Loucy (cell line): ENCODE data around the gene CDH9.

Source experiments
- H2AFZ ChIP-seq: fragments of 200-600 bp; sonication (generic); 2 replicates; pipeline ENCODE4 v1.6.0; 2016; ENCODE audit warnings: antibody characterized with exemption, mild to moderate bottlenecking, low read length, moderate library complexity
- H3F3A ChIP-seq: fragments of 200-600 bp; 2 replicates; pipeline ENCODE4 v1.6.0; 2016; ENCODE audit warnings: antibody characterized with exemption, low read depth, mild to moderate bottlenecking
- H3K27me3 ChIP-seq: fragments of 200-600 bp; sonication (generic); 2 replicates; pipeline ENCODE4 v1.6.1; 2014; ENCODE audit warnings: low read length, mild to moderate bottlenecking; ENCODE audit not compliant: insufficient read depth, poor library complexity, severe bottlenecking
- H3K36me3 ChIP-seq: fragments of 200-600 bp; sonication (generic); 2 replicates; pipeline ENCODE4 v1.6.1; 2016; ENCODE audit warnings: low read length; ENCODE audit not compliant: insufficient read depth
- H3K4me1 ChIP-seq: fragments of 200-600 bp; sonication (generic); 2 replicates; pipeline ENCODE4 v1.5.1; 2014; ENCODE audit warnings: low read length, mild to moderate bottlenecking; ENCODE audit not compliant: insufficient read depth, poor library complexity, severe bottlenecking
- H3K4me2 ChIP-seq: fragments of 200-600 bp; sonication (generic); 2 replicates; pipeline ENCODE4 v1.6.0; 2014; ENCODE audit warnings: antibody characterized with exemption, low read length, low read depth, mild to moderate bottlenecking; ENCODE audit not compliant: poor library complexity, severe bottlenecking
- H3K4me3 ChIP-seq: fragments of 200-600 bp; sonication (generic); 2 replicates; pipeline ENCODE4 v1.5.1; 2014; ENCODE audit warnings: low read length, mild to moderate bottlenecking, mixed read lengths; ENCODE audit not compliant: poor library complexity, severe bottlenecking
- H3K79me2 ChIP-seq: fragments of 200-600 bp; sonication (generic); 2 replicates; pipeline ENCODE4 v1.6.1; 2014; ENCODE audit warnings: low read length; ENCODE audit not compliant: insufficient read depth
- H3K9ac ChIP-seq: fragments of 200-600 bp; sonication (generic); 2 replicates; pipeline ENCODE4 v1.6.0; 2014; ENCODE audit warnings: mild to moderate bottlenecking, low read depth, low read length, moderate library complexity; ENCODE audit not compliant: poor library complexity, severe bottlenecking
- H3K9me2 ChIP-seq: fragments of 200-600 bp; sonication (generic); replicated peaks from 2 replicates; pipeline ENCODE4 v1.6.1; 2016; ENCODE audit warnings: low read depth, low read length, mixed read lengths
- H3K9me3 ChIP-seq: fragments of 200-600 bp; sonication (generic); 2 replicates; pipeline ENCODE4 v1.6.1; 2014; ENCODE audit warnings: mild to moderate bottlenecking, antibody characterized with exemption, low read length, low read depth; ENCODE audit not compliant: insufficient read depth
- H4K20me1 ChIP-seq: fragments of 200-600 bp; sonication (generic); 2 replicates; pipeline ENCODE4 v1.6.0; 2014; ENCODE audit warnings: antibody characterized with exemption, low read length, mild to moderate bottlenecking; ENCODE audit not compliant: insufficient read depth, poor library complexity, severe bottlenecking
- CTCF ChIP-seq: fragments of 200-600 bp; sonication (generic); conservative IDR thresholded peaks from 2 replicates; pipeline ENCODE4 v1.5.1; 2014; ENCODE audit warnings: mild to moderate bottlenecking, antibody characterized with exemption, low read length
- EZH2phosphoT487 ChIP-seq: fragments of 200-600 bp; IDR thresholded peaks from 2 replicates; pipeline ENCODE4 v1.6.1; 2018; ENCODE audit warnings: antibody characterized with exemption, mild to moderate bottlenecking, moderate library complexity, borderline replicate concordance

The CDH9 gene

GRCh38 chr5:26903469-26903868 is 134.9 kb downstream of the CDH9 start:
- no peak overlapping the region for H3K4me3 ChIP-seq
- no peaks in the 10 kb centered on the region for H3K9me2 ChIP-seq
- H3K27me3 ChIP-seq = no peaks in the 10 kb centered on the region
- H3F3A ChIP-seq = no peaks in the 10 kb centered on the region
- no peak overlapping the region for H3K4me2 ChIP-seq
- H3K9ac ChIP-seq = no peak overlapping the region
- no peaks in the 10 kb centered on the region for H3K79me2 ChIP-seq
- no peaks in the 10 kb centered on the region for H3K4me1 ChIP-seq
- H2AFZ ChIP-seq = no peak overlapping the region
- TF ChIP-seq EZH2phosphoT487 (no peak), CTCF (no peak)
- no peaks in the 10 kb centered on the region for H4K20me1 ChIP-seq
- H3K9me3 ChIP-seq = no peaks in the 10 kb centered on the region
- no peaks in the 10 kb centered on the region for H3K36me3 ChIP-seq

- Histone ChIP-seq H3K4me2 (no peak overlapping the region), H3K79me2 (no peaks in the 10 kb centered on the region)
- TF ChIP-seq EZH2phosphoT487 (no peak), CTCF (no peak)
Measured at GRCh38 chr5:26894719-26895263, 143.6 kb downstream of the CDH9 start.

GRCh38 chr5:26893078-26893477 is 145.3 kb downstream of the CDH9 start:
- Histone ChIP-seq H3K4me1 (no peaks in the 10 kb centered on the region), H3K36me3 (no peaks in the 10 kb centered on the region), H3K79me2 (no peaks in the 10 kb centered on the region), H3K9ac (no peak overlapping the region), H3K27me3 (no peaks in the 10 kb centered on the region), H3F3A (no peaks in the 10 kb centered on the region), H3K9me3 (no peaks in the 10 kb centered on the region), H3K9me2 (no peaks in the 10 kb centered on the region), H2AFZ (no peak overlapping the region), H3K4me2 (no peak overlapping the region), H3K4me3 (no peak overlapping the region), H4K20me1 (no peaks in the 10 kb centered on the region)
- no peak for TF ChIP-seq CTCF
- TF ChIP-seq EZH2phosphoT487 = no peak

More at GRCh38 chr5:26894719-26895263, 143.6 kb downstream of the CDH9 start:
- Histone ChIP-seq H3K4me3 (no peak overlapping the region), H3K9ac (no peak overlapping the region), H3F3A (no peaks in the 10 kb centered on the region), H3K36me3 (no peaks in the 10 kb centered on the region), H3K27me3 (no peaks in the 10 kb centered on the region), H3K9me2 (no peaks in the 10 kb centered on the region), H4K20me1 (no peaks in the 10 kb centered on the region), H2AFZ (no peak overlapping the region), H3K9me3 (no peaks in the 10 kb centered on the region), H3K4me1 (no peaks in the 10 kb centered on the region)
